ENCODE results near the gene SIGLEC9.
"Not testable (repeated sequence)": the region's sequence is repeated elsewhere in the genome, so short reads cannot be mapped to it uniquely, and the experiment has no call there.

The SIGLEC9 gene

DNA sequence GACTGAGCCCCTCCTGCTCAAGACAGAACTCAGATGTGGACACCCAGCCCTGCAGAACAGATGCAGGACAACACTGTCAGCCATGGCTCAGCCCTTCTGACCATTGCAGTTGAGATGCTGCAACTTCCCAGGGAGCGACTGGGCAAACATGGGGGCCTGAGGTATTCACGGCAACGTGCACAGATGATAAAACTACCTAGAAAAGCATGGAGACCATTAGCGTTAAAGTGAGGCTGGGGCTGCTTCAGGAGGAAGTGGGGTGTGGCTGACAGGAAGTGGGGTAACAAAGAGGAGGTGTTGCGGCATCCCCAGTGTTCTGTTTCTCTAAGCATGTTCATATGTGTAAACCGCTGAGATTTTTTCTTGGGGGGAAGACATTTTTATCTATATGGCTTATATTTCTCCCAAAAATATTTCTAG is 1.3 kb upstream of the SIGLEC9 start:
- DNase-seq (ENCODE audit: low read depth in 3 of 3): no peak

DNA sequence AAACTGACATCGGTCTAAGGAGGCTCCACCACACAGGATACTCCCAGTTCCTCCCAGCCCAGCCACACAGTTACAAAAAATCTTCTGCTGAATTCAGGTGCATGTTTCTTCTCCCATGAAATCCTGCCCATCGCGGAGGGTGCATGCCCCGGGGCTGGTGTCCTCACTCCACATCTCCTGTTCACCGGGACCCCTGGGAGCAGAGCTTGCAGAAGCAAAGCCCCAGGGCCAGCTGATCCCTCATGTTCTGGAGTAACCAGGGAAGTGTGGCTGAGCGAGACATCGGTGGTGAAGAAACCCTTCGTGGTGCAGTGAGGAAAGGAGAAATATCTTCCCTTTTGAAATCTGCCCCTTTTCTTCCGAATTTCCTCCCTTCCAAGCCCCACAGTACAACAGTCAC is 904 bp upstream of the SIGLEC9 start:
- no peak for DNase-seq (ENCODE audit: low read depth in 3 of 3)

DNA sequence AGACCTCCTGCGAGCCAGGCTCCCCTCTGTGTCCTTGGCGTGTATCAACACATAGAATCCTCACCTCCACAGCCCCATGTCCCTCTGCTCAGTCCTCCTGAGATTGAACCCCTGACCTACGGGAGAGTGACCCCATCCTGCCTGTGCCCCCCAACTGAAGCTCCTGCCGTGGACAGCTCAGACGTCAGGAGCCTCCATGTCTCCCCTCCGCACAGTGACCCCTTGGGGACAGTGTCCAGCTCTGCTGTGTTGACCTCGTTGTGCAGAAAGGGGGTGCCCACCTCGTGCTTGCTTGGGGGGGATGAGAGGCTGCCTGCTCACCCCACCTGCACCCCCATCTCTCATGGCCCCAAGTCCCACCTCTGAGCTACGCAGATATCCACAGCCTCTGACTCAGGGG is 490 bp upstream of the SIGLEC9 start:
- no peak for DNase-seq (ENCODE audit: low read depth in 3 of 3)

DNA sequence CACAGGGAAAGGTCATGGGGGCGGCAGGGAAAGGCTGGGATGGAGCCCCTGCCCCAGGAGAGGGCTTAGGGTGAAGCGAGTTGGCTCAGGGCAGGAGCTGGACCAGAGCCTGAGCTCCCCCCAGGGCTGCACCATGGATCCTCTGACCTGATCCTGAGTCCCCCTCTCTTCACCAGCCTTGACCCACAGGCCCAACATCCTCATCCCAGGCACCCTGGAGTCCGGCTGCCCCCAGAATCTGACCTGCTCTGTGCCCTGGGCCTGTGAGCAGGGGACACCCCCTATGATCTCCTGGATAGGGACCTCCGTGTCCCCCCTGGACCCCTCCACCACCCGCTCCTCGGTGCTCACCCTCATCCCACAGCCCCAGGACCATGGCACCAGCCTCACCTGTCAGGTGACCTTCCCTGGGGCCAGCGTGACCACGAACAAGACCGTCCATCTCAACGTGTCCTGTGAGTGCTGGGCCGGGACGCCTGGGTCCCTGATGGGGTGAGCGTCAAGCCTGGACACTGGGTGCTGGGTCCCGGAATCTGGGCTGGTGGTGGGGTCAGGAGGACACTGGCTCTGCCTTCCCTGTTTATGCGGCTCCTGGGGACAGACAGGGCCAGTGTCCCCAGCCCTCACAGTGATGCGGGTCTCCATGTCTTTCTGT is 842 bp downstream of the SIGLEC9 start:
- DNase-seq (ENCODE audit: low read depth in 3 of 3): no peak

DNA sequence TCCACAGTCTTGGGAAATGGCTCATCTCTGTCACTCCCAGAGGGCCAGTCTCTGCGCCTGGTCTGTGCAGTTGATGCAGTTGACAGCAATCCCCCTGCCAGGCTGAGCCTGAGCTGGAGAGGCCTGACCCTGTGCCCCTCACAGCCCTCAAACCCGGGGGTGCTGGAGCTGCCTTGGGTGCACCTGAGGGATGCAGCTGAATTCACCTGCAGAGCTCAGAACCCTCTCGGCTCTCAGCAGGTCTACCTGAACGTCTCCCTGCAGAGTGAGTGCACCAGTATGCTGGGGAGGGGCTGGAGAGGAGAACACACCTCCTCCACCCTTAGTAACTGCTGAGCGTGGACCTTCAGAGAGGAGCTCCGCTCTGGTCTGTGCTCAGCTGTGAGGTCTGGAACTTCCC is 2.3 kb downstream of the SIGLEC9 start:
- no peak for DNase-seq (ENCODE audit: low read depth in 3 of 3)

DNA sequence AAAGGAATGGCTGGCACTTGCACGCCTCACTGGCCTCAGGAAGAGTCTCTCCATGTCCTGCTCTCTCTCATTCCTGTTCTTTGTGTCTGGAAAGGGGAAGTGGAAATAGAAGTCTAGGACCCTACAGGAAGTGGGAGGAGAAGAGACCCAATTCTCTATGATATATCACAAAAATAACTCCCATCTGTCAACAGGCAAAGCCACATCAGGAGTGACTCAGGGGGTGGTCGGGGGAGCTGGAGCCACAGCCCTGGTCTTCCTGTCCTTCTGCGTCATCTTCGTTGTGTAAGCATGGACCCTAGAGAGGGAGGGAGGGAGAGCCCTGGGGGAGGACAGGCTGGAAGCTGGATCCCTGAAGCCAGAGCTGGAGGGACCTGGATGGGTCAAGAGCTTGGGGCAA is 3.0 kb downstream of the SIGLEC9 start:
- DNase-seq (ENCODE audit: low read depth in 3 of 3): no peak

DNA sequence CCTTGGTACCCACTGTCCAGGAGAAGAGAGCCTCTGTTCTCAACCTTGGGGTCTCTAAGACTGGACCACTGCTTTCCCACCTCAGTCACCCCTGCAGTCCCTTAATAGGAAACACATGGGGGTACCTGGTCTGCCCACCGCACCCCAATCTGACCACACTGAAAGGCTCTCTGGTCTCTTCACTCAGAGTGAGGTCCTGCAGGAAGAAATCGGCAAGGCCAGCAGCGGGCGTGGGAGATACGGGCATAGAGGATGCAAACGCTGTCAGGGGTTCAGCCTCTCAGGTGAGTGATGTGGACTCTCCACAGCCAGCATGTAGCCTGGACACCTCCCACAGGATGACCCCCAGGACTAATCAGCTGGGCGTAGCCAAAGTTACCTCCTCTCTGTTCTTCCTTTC is 3.5 kb downstream of the SIGLEC9 start:
- no peak for DNase-seq (ENCODE audit: low read depth in 3 of 3)

DNA sequence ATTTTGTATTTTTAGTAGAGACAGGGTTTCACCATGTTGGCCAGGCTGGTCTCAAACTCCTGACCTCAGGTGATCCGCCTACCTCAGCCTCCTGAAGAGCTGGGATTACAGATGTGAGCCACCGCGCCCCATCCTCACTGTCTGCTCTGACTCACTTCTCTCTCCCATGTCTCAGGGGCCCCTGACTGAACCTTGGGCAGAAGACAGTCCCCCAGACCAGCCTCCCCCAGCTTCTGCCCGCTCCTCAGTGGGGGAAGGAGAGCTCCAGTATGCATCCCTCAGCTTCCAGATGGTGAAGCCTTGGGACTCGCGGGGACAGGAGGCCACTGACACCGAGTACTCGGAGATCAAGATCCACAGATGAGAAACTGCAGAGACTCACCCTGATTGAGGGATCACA is 5.0 kb downstream of the SIGLEC9 start:
- no peak for DNase-seq (ENCODE audit: low read depth in 3 of 3)

DNA sequence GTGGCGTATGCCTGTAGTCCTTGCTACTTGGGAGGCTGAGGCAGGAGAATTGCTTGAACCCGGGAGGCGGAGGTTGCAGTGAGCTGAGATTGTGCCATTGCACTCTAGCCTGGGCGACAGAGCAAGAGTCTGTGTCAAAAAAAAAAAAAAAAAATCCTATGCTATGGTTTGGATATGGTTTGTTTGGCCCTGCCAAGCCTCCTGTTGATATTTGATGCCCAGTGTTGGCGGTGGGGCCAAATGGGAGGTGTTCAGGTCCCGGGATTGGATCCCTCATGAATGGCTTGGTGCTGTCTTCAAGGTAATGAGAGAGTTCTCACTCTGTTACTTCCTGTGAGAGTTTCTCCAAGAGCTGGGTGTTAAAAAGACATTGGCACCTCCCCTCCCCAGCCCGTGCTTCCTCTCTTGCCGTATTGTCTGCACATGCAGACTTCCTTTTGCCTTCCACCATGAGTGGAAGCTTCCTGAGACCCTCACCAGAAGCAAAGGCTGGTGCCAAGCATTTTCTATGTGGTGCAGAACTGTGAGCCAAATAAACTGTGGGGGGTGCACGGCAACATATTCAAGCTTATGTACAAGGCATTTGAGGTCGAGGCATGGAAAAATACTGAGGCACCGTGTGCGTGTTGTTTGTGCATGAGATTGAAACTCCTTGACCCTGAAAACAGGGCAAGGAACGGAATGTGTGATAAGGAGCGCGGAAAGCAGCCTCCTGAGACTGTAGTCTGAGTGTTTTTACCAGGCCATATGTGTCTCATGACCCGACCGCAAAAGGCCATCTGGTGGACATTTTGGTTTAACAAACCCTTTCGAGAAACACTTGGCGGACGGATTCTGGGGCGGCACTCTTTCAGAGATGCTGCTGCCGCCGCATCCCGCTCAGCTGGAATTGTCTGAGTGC is 7.3 kb downstream of the SIGLEC9 start:
- no peak for DNase-seq (ENCODE audit: low read depth in 3 of 3)

DNA sequence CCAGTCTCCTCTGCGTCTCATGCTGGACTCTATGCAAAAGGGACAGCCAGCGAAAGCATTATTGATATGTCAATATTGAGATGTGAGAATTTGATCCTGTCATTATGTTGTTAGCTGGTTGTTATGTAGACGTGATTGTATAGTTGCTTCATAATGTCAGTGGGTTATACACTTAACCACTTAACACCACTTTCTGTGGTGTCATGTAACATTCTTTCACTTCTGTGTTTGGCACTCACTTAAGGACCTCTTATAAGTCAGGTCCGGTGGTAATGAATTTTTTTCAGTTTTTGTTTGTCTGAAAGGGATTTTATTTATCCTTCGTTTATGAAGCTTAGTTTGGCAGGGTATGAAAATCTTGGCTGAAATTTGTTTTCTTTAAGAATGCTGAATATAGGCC is 10.3 kb downstream of the SIGLEC9 start:
- no peak for DNase-seq (ENCODE audit: low read depth in 3 of 3)

DNA sequence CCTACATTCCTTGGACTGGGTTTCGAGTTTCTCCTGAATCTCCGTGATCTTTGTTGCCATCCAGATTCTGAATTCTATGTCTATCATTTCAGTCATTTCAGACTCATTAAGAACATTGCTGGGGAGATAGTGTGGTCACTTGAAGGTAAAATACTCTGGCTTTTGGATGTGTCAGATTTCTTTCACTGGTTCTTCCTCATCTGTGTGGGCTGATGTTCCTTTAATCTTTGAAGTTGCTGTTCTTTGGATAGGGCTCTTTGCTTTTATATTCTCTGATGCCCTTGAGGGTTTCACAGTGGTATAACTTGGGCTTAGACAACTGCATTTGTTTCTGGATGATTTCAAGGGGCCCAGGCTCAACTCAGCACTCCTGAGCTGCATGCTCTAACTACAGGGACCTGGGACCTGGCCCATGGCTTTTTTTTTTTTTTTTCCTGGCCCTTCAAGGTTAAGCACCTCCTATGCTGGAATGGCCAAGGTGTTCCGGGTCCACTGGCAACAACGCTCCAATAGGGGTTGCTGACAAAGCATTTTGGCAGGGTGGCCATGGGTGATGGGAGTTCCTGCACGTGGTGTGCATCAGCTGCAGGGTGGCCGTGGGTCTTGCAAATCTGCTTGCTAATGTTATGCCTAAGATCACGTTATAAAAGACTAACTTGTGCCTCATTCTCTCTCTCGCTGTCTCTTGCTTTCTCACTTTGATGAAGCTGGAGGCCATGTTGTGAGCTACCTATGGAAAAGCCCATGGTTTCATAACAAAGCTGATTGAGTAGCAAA is 11.5 kb downstream of the SIGLEC9 start:
- no peak for DNase-seq (ENCODE audit: low read depth in 3 of 3)

DNA sequence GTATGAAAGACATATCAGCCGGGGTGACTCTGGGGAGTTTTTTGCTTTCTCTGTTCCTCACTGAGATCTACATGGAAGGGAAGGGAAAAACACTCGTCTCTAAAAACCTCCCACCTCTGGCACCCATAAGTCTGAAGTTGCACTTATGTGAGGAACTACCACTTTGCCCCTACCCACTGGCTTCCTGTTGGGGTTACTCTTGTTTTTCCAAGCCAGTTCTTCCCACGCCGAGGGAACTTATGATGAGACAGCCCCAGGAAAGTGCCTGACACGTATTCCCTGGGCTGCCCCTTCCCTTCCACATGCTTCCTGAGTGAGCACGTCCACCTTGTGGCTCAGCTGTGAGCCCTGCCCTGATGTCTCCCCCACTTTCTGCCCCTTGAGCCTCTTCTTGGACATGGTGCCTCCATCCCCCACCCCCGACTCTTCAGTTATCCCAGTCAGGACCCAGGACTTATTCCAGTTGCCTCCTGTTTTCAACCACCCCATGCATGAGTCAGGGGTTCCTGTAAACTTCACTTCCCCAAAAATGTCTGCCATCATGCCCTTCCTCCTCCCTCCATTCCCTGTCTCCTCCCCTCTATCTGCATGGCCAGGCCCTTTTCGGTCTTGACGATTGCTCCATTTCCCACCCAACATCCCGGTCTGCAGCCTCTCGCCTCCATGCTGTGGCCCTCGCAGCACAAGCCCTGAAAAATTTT is 12.3 kb downstream of the SIGLEC9 start:
- no peak for DNase-seq (ENCODE audit: low read depth in 3 of 3)

DNA sequence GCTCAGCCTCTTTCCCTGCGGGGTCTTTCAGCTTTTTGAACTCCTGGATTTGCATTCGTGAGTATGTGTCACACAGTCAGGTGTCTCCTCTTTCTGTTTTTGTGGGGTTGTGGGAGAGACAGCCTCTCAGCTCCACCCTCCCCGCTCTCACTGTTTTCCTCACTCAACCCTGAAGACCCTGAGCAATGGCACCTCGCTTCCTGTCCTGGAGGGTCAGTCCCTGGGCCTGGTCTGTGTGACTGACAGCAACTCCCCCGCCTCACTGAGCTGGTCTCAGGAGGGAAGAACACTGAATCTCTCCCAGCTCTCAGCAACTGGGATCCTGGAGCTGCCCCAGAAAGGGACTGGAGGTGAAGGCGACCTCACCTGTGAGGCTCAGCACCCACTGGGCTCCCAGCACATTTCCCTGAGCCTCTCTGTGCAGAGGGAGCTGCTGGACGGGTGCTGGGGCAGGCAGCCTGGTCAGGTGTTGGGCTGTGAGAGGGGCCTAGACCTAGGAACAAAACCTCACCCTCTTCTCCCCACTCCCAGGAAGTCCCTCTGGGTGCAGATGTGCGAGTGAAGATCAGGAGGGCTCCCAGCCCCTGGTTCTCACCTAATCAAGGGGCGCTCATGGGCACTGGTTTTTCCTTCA is 13.2 kb downstream of the SIGLEC9 start:
- DNase-seq (ENCODE audit: low read depth in 3 of 3): no peak

DNA sequence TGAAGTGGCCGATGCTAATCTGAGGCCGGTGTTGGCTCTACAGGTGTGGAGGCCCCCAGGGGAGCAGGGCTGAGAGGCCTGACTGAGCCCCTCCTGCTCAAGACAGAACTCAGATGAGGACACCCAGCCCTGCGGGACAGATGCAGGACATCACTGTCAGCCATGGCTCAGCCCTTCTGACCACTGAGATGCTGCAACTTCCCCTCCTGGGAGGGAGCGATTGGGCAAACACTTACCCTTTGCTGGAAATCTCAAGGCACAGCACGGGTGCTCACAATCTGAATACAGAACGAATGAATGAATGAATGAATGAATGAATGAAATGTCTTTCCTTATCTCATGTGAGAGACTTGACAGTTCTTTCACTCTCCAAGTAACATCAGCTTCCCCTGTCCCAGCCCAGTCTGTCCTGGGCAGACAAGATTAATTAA is 13.9 kb downstream of the SIGLEC9 start:
- no peak for DNase-seq (ENCODE audit: low read depth in 3 of 3)

DNA sequence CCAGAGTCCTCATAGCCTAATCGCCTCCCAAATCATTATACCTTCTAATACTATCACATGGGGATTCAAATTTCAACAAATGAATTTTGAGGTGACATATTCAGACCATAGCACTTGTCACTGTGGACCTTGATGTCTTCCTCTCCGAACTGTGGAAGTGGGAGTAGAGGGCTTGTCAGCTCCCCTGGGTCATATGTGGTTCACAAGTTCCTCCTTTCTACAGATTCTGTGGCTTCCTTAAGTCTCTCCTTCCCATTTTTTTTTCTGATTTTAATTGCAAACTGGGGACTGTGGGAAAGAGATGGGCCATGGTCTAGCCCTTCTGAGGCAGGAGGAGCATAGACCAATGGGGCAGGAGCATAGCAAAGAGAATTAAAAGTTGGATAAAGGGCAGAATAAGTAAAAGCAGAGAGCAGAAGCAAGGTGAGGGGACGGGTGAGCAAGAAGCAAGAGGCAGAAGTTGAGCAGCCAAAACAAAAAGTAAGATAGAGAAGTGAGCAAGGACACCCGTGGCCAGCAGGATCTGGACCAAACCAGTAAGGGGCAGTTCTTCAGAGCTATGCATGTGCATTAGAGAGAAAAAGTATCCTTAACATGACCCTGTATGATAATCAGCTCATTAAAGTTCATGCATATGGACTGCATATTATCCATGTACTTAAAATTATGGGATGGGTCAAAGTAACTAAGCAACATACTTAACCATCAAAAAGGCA is 14.8 kb downstream of the SIGLEC9 start:
- no peak for DNase-seq (ENCODE audit: low read depth in 3 of 3)

DNA sequence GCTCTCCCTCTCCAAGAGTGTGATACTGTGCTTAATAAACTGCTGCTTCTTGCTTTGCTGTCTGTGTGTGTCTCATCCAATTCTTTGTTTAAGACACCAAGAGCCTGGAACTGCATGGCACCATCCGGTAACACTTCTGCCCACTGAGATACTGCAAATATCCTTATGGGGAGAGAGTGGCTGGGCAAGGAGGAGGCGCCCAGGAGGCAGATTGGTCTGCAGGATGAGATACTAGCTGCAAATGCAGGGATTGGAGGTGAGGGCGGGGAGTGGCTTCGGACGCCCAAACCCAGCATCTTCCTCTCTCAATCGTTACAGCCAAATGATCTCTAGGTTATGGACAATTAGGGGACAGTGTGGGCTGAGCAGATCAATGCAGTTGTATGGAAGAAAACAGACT is 15.7 kb downstream of the SIGLEC9 start:
- no peak for DNase-seq (ENCODE audit: low read depth in 3 of 3)

DNA sequence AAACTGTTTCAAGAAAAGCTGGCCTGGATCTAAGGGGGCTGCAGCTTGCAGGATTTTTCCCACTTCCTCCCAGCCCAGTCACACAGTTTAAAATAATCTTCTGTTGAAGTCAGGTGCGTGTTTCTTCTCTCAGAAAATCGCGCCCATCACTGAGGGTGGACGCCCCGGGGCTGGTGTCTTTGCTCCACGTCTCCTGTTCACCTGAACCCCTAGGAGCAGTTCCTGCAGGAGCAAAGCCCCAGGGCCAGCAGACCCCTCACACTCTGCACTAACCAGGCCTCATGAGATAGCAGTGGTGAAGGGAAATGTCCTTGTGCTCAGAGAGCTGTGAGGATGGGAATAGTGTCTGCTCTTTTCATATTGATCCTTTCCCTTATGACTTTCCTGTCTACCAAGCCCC is 16.5 kb downstream of the SIGLEC9 start:
- no peak for DNase-seq (ENCODE audit: low read depth in 3 of 3)

DNA sequence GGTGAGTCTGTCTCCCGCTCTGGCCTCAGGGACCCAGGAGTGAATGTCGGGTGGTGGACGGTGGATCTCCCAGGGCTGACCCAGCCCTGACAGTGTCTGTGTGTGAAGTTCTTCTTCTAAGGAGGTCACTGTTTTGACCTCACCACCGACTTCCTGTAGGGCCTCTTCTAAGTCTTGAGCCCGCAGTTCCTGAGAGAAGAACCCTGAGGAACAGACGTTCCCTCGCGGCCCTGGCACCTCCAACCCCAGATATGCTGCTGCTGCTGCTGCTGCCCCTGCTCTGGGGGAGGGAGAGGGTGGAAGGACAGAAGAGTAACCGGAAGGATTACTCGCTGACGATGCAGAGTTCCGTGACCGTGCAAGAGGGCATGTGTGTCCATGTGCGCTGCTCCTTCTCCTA is 17.4 kb downstream of the SIGLEC9 start, which contains the start of gene SIGLEC7:
Gene SIGLEC7 (plus strand): TSS at position 183 of the 400 bp plus-strand sequence. CDS start 69 bp downstream, at position 252.
- DNase-seq (ENCODE audit: low read depth in 3 of 3): no peak

DNA sequence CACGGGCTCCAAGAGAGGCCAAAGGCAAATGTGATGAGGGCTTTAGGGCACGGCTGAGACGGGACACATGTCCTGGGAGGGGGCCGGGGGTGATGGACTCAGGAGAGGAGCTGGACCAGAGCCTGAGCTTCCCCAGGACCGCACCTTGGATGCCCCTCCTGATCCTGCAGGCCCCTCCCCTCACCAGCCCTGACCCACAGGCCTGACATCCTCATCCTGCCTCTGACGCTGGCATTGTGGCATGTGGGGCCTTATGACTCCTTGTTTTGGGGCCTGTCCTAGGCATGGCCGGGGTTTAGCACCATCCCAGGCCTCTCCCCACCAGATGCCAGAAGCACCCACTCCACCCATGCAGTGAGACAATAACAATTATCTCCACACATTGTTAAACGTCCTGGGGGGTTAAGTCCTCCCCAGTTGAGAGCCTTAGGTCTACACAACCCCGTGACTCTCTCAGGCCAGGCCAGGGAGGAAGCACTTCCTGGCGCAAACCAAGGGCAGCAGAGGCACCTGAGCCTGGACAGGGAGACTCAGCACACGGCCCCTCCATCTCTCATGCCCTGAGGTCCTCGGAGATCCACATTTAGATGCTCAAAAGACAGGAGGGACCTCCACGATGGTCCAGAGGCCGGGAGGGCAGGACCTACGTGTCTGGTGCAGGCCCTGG is 18.2 kb downstream of the SIGLEC9 start:
- DNase-seq (ENCODE audit: low read depth in 3 of 3): not testable (repeated sequence)

DNA sequence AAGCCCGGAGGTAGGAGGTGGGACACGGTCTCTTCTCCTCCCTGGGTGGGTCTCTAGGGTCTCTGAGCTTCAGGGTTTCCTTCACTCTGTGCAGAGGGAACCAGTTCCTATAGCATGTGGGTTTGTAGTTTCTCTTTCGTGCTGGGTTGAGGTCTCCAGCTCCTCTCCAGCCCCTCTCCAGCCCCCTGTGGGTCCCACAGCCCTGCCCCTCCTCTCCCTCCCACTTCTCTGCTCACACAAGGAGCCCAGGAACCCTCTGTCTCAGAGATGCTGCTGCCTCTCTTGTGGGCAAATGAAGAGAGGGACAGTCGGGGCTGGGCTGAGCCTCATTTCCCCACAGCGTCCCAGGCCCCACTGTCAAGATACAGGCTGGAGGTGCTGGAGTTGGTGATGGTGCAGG is 18.8 kb downstream of the SIGLEC9 start:
- DNase-seq (ENCODE audit: low read depth in 3 of 3): no peak

Measured in stimulated activated CD4-positive, alpha-beta T cell treated with anti-CD3 and anti-CD28 coated beads, TNF-alpha, amount 100 ng/mL, for 24 hours (primary cell).